Measurements from ENCODE around the gene GET4.
"Not testable (repeated sequence)": the region's sequence is repeated elsewhere in the genome, so short reads cannot be mapped to it uniquely, and the experiment has no call there.

The GET4 gene

DNA sequence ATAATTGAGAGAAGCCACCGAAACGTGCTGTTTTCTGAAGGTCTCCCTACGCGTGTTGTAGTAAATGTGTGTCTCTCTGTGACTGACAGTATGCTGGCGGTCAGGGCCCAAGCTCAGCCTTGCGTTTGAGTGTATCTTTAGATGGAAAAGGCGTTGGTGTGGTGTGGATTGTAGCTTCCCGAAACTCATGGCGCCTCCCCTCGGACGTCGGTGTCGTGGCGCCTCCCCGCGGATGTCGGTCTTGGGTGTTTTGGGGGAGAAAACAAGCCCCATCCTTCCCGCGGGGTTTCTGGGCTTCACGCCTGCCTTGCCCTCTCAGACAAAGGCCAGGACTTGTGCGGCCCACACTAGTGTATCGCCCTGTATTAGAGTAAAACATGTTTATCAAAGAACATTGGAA lies 31.3 kb upstream of the GET4 start:
- DNase-seq, result no peak

DNA sequence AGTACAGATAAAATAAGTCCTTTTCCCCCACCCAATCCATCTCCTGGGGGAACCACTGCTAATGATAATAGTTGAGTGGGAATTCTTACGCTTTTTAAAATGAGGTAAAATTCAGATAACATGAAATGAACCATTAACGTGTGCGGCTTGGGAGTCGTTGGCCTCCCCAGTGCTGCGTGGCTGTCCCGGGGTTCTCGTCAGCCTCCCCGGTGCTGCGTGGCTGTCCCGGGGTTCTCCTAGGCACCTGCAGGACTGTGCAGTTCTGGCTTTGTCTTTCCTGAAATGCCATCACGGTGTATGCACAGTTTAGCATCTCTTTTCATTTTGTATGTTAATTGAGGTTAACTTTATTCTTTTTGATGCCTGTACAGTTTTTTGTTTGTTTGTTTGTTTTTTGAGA lies 30.6 kb upstream of the GET4 start:
- no peak for DNase-seq

DNA sequence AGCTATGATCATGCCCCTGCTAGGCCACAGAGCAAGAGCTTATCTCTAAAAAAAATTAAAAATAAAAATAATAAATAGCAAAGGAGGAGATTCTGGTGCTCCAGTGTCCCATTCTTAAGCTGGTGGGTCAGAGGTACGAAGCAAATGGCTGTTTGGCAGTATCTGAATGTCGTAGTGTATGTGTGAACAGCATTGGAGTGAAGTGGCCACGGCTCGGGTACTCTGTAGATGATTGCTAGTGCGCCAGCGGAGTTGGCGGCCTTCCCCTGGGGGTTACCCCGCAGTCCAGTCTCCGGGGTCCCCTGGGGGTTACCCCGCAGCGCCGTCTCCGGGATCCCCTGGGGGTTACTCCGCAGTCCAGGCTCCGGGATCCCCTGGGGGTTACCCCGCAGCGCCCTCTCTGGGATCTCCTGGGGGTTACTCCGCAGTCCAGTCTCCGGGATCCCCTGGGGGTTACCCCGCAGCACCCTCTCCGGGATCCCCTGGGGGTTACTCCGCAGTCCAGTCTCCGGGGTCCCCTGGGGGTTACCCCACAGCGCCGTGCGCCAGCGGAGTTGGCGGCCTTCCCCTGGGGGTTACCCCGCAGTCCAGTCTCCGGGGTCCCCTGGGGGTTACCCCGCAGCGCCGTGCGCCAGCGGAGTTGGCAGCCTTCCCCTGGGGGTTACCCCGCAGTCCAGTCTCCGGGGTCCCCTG lies 29.2 kb upstream of the GET4 start:
- not testable (repeated sequence) for DNase-seq

DNA sequence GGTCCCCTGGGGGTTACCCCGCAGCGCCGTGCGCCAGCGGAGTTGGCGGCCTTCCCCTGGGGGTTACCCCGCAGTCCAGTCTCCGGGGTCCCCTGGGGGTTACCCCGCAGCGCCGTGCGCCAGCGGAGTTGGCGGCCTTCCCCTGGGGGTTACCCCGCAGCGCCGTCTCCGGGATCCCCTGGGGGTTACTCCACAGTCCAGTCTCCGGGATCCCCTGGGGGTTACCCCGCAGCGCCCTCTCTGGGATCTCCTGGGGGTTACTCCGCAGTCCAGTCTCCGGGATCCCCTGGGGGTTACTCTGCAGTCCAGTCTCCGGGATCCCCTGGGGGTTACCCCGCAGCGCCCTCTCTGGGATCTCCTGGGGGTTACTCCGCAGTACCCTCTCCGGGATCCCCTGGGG lies 28.6 kb upstream of the GET4 start:
- not testable (repeated sequence) for DNase-seq

DNA sequence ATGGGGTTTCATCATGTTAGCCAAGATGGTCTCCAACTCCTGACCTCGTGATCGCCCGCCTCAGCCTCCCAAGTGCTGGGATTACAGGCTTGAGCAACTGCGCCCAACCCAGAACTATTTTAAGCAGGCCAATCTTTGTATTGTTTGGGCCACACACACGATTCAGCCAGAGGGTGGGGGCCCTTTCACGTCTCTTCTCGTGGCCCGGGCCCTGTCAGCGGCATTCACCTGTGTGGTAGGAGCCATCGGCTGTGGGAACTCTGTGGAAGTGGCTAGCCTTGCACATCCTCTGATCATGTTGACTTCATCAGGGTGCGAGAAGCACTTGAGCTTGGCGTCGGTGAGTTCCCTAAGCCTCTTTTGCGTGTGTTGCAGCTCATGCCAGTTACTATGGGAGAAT lies 27.2 kb upstream of the GET4 start:
- no peak for DNase-seq

DNA sequence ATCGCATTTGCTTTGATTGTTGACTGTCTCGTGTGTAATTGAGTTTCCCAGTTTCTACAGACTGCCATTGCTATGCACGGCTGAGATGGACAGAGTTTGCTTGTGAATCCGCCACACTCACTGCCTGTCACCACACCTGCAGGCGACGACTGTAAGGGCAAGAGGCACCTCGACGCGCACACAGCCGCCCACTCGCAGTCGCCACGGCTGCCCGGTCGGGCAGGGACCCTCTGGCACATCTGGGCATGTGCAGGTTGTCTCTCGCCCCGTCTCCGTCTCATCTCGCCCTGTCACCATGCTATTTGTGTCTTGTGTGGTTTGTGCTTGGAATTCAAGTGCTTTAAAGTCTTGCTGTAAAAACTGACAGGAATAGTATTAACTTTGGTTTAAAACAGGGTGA lies 26.6 kb upstream of the GET4 start:
- no peak for DNase-seq

DNA sequence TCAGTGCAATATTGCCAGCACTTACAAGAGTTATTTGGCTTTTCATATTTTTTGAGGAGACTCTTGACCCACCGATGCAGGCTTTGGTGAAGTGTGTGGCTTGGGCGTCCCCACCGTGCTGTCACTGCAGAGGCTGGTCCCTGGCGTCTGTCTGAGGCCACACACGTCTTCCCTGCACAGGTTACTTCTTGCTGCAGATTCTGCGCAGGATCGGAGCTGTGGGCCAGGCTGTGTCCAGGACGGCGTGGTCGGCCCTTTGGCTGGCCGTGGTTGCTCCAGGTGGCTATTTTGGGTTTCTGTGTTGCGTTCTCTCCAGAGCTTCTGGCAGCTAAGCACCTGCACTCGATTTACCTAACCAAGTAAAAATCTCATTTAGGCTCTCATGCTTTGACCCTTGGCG lies 25.1 kb upstream of the GET4 start:
- no peak for DNase-seq

DNA sequence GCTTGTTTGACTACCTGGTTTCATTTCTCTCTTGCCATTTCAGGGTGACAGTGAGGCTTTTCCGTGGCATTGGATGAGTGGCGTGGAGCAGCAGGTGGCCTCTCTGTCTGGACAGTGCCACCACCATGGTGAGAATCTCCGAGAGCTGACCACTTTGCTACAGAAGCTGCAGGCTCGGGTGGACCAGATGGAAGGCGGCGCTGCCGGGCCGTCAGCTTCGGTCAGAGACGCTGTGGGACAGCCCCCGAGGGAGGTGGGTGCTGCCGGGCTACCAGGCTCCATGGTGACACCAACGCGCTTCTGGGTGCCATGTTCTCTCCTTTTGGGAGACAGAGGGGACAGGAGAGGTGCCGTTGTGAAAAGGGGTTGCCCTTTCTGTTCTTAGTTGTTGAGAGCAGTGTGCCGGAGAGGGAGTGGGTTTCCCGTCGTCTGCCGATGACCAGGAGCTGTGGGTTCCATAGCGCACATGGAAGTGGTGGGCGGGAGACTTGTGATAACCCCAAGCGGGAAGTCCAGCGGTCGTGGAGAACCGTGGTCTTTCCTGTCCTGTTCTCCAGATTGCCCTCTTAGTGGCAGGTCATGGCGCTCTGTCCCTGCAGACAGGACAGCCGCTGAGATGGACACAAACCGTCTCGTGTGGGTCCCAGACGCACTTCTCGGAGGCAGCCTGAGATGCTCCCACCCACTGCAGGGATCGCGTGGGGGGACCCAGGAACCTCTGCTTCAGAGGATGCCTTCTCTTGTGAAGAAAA lies 22.8 kb upstream of the GET4 start:
- DNase-seq, result no peak

DNA sequence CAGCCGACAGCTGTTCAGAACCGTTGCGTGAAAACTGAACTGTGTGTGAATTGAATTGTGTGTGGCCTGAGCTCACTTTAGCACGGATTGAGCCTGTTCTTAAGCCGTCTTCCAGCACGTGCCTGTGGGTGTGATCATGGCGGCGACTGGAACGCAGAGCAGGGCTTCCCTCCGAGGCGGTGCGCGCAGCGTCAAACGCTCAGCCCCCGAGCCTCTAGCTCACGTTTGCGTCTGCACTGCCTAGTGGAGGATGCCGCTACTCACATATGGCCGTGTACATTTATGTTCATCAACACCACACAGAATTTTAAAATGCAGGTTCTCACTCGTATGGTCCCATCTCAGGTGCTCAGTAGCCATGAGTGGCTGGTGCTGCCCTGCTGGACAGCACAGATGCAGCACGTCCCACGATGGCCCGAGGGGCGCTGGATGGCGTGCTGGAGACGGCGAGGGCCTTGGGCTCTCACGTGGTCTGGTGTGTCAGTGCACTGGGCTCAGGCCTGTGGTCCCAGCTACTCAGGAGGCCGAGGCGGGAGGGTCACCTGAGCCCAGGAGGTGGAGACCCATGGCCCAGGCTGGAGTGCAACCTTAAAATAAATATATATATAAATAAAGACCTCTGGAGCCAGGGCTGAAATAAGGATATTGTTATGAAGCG lies 22.1 kb upstream of the GET4 start:
- peak in 1 of 58 donors; percentile 42 for DNase-seq

DNA sequence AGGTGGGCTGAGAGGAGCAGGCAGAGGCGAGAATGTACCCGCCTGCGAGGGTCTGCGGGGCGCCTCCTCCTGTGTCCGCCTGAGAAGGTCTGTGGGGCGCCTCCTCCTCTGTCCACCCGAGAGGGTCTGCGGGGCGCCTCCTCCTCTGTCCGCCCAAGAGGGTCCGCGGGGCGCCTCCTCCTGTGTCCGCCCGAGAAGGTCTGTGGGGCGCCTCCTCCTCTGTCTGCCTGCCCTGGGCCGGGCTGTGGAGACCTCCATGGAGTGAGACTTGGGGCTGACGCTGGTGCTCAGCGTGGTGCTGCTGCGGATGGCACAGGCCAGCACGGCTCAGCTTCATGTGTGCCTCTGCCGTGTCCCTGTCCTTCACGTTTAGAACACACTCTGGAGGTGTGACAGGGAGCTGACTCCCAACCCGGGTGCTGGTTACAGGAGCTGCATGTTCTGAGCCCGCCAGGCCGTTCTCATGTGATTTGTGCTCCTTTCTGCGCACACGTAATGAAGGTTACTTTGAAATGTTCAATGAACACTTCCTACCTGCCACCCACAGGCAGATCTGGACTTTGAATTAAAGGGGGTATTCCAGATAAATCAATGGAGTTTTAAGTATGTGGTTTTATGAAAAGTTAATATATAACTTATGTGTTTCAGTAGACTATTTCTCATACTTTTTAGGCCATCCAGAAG lies 20.5 kb upstream of the GET4 start:
- DNase-seq, result no peak

DNA sequence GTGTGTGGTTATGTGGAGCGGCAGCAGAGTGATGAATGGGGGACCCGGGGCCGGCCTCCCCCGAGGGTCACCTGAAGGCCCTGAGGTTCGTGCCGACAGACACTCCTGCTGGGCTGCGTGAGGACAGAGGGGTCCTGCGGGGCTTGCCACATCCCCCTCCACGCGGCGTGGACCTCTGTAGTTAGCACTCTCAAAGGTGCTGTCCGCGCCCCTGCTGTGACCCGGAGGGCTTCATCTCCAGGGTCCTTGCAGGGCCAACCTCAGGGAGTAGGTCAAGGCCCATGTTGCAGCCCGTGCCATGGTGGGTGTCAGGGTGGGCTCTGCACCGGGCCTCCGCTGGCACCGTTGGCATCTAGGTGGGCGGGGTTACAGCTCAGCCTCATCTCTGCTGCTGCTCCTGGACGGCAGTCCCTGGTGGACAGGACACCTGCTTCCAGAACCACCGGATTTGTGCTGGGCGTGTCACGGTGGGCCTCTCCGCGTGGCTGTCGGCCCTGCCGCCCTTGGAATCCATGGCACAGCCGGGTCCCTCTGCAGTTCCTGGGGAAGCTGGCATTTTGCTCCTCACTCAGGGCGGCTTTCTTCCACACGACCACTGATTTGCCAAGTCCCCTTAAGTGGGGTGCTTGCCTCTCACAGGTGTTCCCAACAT lies 19.8 kb upstream of the GET4 start:
- no peak for DNase-seq

DNA sequence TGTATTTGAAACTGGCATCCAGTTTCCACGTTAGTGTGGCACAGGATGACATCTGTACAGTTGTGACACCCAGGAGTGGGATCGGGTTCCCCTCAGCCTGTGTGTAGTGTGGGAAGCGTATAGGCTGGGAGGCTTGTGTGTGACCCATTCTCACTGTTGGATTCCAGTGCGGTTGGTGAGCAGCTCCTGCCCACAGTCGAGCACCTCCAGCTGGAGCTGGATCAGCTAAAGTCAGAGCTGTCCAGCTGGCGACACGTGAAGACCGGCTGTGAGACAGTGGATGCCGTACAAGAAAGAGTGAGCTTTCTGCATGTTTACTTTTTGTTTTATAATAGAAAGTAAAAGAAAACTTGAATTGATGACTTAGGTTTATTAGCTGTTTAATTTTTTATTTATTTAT lies 18.7 kb upstream of the GET4 start:
- DNase-seq, result no peak

DNA sequence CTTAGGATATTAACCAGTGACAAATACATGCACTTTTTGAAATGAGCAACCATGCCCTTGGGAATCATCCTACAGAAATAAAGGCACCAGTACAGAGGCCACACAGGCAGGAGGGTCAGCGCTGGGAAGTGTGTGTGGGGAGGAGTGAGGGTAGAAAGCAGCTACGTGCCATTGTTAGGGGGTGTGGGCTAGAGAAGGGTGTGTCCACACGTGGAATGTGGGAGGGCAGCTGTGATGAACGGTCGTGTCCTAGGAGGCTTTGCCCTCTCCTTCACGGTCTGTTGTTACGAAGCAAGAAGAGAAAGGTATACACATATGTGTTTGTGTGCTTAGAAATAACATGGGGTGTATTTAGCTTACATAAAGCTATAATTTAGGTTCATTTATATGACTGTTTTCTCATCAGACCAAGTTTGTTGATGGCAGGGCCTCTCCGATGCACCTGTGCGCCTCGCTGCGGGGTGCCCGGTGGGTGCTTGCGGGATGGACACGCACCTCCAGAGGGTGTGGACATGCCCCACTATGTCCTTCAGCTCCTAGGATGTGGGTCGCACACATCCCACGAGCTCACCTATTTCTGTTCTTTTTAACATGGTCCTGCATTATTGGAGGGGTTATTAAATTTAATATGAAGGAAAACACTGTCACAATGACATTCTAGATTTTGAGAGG lies 16.9 kb upstream of the GET4 start:
- no peak for DNase-seq

DNA sequence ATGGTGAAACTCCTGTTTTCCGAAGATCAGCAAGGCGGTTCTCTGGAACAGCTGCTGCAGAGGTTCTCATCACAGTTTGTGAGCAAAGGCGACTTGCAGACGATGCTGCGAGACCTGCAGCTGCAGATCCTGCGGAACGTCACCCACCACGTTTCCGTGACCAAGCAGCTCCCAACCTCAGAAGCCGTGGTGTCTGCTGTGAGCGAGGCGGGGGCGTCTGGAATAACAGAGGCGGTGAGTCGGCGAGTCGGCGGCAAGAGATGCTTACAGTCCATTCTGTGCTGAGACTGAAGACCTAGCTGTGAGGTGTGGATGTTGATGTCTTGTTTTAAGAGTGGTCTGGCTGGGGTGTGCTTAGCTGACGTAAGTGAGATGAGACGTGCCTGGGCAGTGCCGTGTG lies 16.2 kb upstream of the GET4 start:
- peak in 6 of 58 donors; percentile 18 to 49 (median 30) for DNase-seq

DNA sequence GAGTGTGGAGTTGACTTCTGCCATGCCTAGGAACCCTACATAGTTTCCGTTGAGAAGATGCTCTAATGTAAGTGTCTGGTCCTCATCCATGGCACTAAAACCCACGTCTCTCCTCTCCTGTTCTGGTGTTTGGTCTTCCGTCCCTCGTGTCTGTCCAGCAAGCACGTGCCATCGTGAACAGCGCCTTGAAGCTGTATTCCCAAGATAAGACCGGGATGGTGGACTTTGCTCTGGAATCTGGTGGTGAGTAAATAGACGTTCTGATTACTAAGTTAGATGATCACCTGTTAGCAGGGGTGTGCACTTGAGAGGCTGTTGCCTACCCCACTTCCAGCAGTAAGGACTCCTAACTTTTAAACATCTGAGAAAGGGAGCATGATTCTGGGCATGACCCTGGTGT lies 15.1 kb upstream of the GET4 start:
- no peak for DNase-seq

DNA sequence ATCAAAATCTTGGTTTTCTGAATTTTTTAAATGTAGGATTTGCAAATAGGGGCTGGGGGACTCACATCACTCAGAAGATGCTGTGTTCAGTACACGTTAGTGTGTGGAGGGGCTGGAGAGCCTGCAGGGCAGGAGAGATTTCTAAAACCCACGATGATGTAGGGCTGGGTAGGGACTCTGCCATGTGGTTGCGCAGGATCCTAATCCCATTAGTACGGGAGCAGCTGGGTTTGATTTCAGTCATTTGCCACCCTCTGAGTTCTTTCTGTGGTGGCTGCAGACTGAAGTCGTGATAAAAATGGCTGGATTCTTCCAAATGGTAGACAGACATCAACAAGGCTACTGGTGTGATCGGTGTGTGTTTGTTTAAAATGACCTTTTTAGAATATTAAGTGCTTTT lies 14.2 kb upstream of the GET4 start:
- DNase-seq, result no peak

DNA sequence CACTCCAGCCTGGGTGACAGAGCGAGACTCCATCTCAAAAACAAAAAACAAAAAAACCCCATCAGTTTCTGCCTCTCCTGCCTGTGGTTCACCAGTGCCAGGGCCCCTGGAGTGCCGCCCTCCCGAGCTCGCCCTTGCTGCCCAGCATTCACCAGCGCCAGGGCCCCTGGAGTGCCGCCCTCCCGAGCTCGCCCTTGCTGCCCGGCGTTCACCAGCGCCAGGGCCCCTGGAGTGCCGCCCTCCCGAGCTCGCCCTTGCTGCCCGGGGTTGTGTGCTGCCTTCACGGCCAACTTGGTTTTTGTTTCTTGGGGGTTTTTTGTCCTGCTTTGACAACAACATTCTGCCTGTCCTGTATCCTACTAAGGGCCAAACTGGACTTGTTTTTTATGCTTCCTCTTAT lies 13.2 kb upstream of the GET4 start:
- no peak for DNase-seq

DNA sequence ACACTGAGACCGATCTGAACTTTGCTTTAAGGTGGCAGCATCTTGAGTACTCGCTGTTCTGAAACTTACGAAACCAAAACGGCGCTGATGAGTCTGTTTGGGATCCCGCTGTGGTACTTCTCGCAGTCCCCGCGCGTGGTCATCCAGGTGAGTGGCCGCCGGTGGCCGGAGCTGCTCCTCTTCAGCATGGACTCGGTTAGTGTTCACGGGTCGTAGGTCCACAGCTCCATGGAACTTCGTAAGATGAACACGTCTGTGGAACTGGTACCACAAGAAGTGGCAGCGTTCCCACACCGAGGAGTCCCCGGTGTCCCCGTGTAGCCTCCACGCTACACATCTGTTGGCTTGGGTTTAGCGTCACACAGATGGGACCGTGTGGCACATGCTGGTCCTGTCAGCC lies 10.4 kb upstream of the GET4 start:
- DNase-seq, result no peak

DNA sequence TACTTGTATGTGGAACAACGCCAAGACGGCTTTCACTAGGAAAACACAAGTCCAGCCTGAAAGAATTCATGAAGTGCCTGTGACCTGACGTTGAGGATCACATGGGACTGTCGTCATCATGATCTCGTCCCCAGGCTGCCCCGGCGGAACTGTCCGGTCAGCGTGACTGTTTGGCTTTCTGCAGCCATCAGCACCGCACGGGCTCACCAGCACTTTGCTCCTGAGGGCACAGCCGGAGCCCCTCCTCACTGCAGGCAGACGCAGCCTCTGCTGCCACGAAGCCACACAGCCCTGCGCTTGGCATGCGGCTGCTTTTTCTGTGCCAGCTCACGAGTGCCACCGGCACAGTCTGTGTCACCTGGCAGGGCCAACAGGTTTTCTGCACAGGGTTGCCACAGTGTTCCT lies 9.4 kb upstream of the GET4 start:
- DNase-seq, result peak in 10 of 58 donors; percentile 19 to 55 (median 38)

DNA sequence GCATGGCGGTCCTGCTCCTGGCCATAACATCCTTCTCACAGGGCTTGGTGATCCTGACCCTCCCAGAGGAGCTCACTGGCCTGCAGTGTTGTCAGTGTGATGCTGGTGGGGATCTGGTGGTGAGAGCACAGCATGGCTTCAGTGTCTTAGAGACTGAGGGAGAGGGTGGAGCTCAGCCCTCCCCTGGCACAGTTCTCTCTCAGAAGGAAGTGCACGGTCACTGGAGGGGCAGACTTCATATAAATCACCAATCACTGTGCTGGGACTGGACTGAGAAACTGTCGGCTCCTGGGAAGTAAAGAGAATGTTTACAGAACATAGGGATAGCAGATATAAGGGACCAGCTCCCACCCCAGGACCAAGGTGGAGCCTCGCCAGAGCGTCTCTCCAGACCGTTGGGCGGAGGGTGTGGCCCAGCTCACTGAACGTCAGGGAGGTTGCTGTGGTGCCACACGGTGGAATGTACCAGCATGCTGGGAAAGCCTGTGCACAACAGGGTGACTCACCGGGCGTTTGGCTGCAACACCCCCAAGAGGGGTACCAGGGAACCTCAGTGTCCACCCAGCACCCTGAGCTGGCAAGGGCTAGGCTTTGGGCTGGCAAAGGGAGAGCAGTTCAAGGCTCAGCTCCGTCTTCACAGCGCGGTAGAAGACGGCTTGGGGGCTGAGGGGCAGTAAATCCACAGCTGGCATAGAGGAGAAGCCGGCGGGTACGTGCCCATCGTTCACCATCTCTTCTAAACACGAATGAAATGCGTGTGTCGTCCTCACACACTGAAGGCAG lies 8.8 kb upstream of the GET4 start:
- DNase-seq, result peak in 4 of 58 donors; percentile 42 to 68 (median 50)

Data from anterior cingulate cortex (tissue), 58 donors.